ENCODE data around the gene FCRL6.

GRCh38 chr1:159862031-159862430, 59.9 kb downstream of the FCRL6 start:
- no peak for TF ChIP-seq EZH2 (IDR thresholded peaks at IDR 0.05; ENCODE audit: insufficient read depth, poor library complexity, severe bottlenecking)
- no peak for TF ChIP-seq EZH2phosphoT487 (IDR thresholded peaks at IDR 0.05; ENCODE audit: insufficient read depth, low read depth)
